WTC11 (cell line): ENCODE measurements around the gene DOK3. TPM values are rescaled to one million over a fixed set of nuclear protein-coding genes. Genes with fewer than 3 reads are reported as not detected.

Experiments used
- ATAC-seq: fragments of 200-7000 bp; cut with Tn5 transposase; 2 replicates; pipeline ENCODE4 v1.10.0; 2021; ENCODE audit warnings: mild to moderate bottlenecking, moderate library complexity
- CTCF ChIA-PET: fragments of 300-600 bp; sonication (Branson Sonifier 250); formaldehyde crosslinking; loops from one replicate; lab custom pipeline; 2021; ENCODE audit warnings: antibody characterized with exemption; lab: Charles Lee
- POLR2A ChIA-PET: fragments of 350-600 bp; sonication (Branson Sonifier 250); formaldehyde crosslinking; loops from one replicate; lab custom pipeline; 2021; ENCODE audit warnings: antibody characterized with exemption; lab: Charles Lee
- DNase-seq: peaks from one replicate; pipeline ENCODE4 v3.0.0; 2021; ENCODE audit warnings: low spot score
- H3K27ac Mint-ChIP-seq: 2 replicates; pipeline ENCODE4 v1.8.0; 2021; ENCODE audit warnings: mixed read lengths
- H3K27me3 Mint-ChIP-seq: 2 replicates; pipeline ENCODE4 v1.8.0; 2021; ENCODE audit warnings: low read depth, mild to moderate bottlenecking, moderate library complexity, mixed read lengths
- H3K36me3 Mint-ChIP-seq: 2 replicates; pipeline ENCODE4 v1.8.0; 2021; ENCODE audit warnings: mixed read lengths
- H3K4me1 Mint-ChIP-seq: 2 replicates; pipeline ENCODE4 v1.8.0; 2022; ENCODE audit warnings: mixed read lengths
- H3K4me3 Mint-ChIP-seq: 2 replicates; pipeline ENCODE4 v1.8.0; 2021; ENCODE audit warnings: mild to moderate bottlenecking, moderate library complexity, mixed read lengths
- H3K9me3 Mint-ChIP-seq: 2 replicates; pipeline ENCODE4 v1.8.0; 2021; ENCODE audit warnings: mixed read lengths
- ARID4B ChIP-seq: sonication (generic); formaldehyde crosslinking; IDR thresholded peaks from 2 replicates; pipeline ENCODE4 v1.8.0; 2023; ENCODE audit warnings: missing genetic modification reagents, mild to moderate bottlenecking, borderline replicate concordance
- ATF1 ChIP-seq: sonication (generic); formaldehyde crosslinking; IDR thresholded peaks from 2 replicates; pipeline ENCODE4 v1.8.1; 2023; ENCODE audit warnings: mild to moderate bottlenecking, moderate library complexity, missing genetic modification reagents
- EMX1 ChIP-seq: fragments of 250-450 bp; sonication (Bioruptor Pico); IDR thresholded peaks from 2 replicates; pipeline ENCODE4 v1.8.0; 2021; ENCODE audit warnings: mild to moderate bottlenecking
- FOXP4 ChIP-seq: sonication (generic); formaldehyde crosslinking; IDR thresholded peaks from 2 replicates; pipeline ENCODE4 v1.8.0; 2022; ENCODE audit warnings: mild to moderate bottlenecking, missing genetic modification reagents
- IRF2 ChIP-seq: sonication (generic); formaldehyde crosslinking; IDR thresholded peaks from 2 replicates; pipeline ENCODE4 v1.8.0; 2022; ENCODE audit warnings: low read depth, missing genetic modification reagents, borderline replicate concordance
- MLX ChIP-seq: sonication (generic); formaldehyde crosslinking; IDR thresholded peaks from 2 replicates; pipeline ENCODE4 v1.8.1; 2023; ENCODE audit warnings: mild to moderate bottlenecking, missing genetic modification reagents, moderate library complexity
- ZNF416 ChIP-seq: fragments of 250-450 bp; sonication (Bioruptor Pico); IDR thresholded peaks from 2 replicates; pipeline ENCODE4 v1.9.0; 2021; ENCODE audit warnings: mild to moderate bottlenecking, inconsistent platforms
- total RNA-seq: library from RNA; stranded (reverse); gene quantifications from 3 replicates; pipeline ENCODE4 v1.2.3, GENCODE V29; 2021
- TF ChIP-seq, protein P1 (sequence below): sonication (generic); formaldehyde crosslinking; IDR thresholded peaks from 2 replicates; pipeline ENCODE4 v1.8.1; 2022; ENCODE audit warnings: low read depth, missing genetic modification reagents, borderline replicate concordance

DOK3 gene
- total RNA-seq, 1 experiment from 2014 or later = 9.9 TPM

DNA sequence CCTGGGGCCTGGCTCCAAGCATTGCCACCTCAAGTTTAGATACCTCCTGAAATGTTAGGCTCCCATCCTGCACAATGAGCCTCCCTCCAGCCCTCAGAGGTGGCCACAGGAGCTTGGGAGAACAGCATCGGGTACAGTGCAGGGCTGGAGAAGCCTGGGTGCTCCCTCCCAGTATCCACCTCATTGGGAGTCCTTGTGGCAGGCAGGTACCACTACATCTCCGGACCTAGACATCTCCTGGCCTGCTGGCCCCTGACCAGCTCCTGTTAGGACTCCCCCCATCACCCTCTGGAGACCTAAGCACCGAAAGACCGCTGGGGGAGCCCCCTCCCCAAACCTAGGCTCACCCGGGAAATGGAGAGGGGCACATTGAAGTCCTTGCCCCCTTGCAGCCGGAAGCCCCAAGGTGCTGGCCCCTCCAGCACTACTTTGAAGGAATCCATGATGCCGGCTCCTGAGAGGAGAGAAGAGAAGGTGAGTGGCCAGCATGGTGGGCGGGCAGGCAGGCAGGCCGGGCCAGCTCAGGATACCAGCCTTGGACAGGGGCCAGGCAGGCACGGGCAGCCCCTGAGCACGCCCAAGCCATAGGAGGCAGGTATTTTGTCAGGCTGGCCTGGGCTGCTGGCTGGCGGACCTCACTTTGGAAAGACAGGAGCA lies 13.4 kb downstream of the DOK3 start:
- peaks cover 14% of the 10 kb centered on the region for H3K36me3 Mint-ChIP-seq
- ATAC-seq (peak; percentile 7), DNase-seq (peak; percentile 37)
- ChIA-PET CTCF (interaction anchor here (0.6 to 11.2 kb wide), 19 partner anchors 10 to 490 kb away, joined by 3 to 230 read pairs (median 5); partner anchors contain the start of genes DBN1, DDX41, DOK3 and GRK6), POLR2A (interaction anchor here (0.5 to 6.1 kb wide), 11 partner anchors 10 to 194 kb away, joined by 3 to 53 read pairs (median 3); partner anchors contain the start of genes DBN1, DDX41 and LMAN2)
- H3K4me3 Mint-ChIP-seq = peak overlapping the region; percentile 75
- H3K27ac Mint-ChIP-seq = peak overlapping the region; percentile 92
- H3K4me1 Mint-ChIP-seq = peaks cover 36% of the 10 kb centered on the region
- peaks cover 31% of the 10 kb centered on the region for H3K27me3 Mint-ChIP-seq
- H3K9me3 Mint-ChIP-seq = no peaks in the 10 kb centered on the region
- TF ChIP-seq MLX (CRISPR knock-in tag) (no peak), ZNF416 (CRISPR knock-in tag) (peak; percentile 17; the same call in 1 of the 2 replicates)

DNA sequence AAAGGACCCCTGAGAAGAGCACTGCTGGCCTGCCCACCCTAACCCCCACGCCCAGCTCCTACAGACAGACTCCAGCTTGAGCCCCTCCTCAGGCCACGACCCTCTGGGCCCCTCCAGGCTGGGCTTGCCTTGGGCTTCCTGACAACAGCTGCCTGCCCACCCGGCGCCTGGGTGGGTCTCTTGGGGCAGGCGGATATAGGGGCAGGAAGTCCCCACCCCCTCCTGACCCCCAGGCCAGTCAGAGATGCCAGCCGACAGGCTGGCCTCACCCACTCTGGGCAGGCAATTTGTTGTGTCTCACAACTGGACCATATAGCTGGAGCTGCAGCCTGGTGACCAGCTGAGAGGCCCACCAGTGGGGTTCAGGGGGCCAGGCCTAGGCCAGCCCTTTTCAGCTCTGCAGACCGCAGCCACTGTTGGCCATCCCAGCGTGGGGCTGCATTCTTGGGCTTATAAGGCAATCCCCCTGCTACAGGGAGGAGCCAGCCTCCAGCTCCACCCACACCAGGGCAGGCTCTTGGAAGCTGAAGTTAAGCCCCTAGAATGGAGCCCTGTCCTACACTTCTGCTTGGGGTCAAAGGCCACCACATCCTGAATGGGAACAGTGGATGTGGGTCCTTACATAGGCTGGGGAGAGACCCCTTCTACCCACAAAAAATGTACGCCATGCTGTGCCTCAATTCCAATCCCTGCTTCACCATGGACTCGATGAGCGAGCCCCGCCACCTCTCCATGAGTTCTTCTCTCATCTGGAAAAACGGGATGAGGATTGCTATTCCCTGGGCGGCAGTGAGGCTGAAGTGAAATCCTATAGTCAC lies 14.2 kb downstream of the DOK3 start:
- TF ChIP-seq ATF1 = 0 out of 2 replicates have a peak, but pooled peaks have one; percentile 5
- TF ChIP-seq IRF2 (CRISPR knock-in tag) = no peak
- 0 out of 2 replicates have a peak, but pooled peaks have one; percentile 39 for TF ChIP-seq ARID4B
- TF ChIP-seq, protein P1, sequence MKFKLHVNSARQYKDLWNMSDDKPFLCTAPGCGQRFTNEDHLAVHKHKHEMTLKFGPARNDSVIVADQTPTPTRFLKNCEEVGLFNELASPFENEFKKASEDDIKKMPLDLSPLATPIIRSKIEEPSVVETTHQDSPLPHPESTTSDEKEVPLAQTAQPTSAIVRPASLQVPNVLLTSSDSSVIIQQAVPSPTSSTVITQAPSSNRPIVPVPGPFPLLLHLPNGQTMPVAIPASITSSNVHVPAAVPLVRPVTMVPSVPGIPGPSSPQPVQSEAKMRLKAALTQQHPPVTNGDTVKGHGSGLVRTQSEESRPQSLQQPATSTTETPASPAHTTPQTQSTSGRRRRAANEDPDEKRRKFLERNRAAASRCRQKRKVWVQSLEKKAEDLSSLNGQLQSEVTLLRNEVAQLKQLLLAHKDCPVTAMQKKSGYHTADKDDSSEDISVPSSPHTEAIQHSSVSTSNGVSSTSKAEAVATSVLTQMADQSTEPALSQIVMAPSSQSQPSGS = no peak
- TF ChIP-seq FOXP4 (CRISPR knock-in tag) = 0 out of 2 replicates have a peak, but pooled peaks have one; percentile 31
- TF ChIP-seq EMX1 = peak; percentile 33; the same call in 1 of the 2 replicates
- peak; percentile 12 for ATAC-seq
- POLR2A ChIA-PET = interaction anchor here (0.5 to 6.1 kb wide), 9 partner anchors 9 to 70 kb away, joined by 3 to 53 read pairs (median 3); partner anchors contain the start of gene DBN1
- Mint-ChIP-seq H3K27me3 (peaks cover 29% of the 10 kb centered on the region), H3K4me1 (peaks cover 34% of the 10 kb centered on the region), H3K9me3 (no peaks in the 10 kb centered on the region), H3K36me3 (peaks cover 16% of the 10 kb centered on the region), H3K27ac (peak overlapping the region; percentile 92), H3K4me3 (peak overlapping the region; percentile 75)
- CTCF ChIA-PET = interaction anchor here (1.0 to 11.2 kb wide), 21 partner anchors 9 to 186 kb away, joined by 3 to 230 read pairs (median 5); partner anchors contain the start of genes DBN1, DDX41, DOK3 and GRK6
- peak; percentile 85 for DNase-seq
